A673 (cell line): Measurements from ENCODE around the gene PCDHA6. TPM values are rescaled to one million over a fixed set of nuclear protein-coding genes. Genes with fewer than 3 reads are reported as not detected.
"Not testable (repeated sequence)": the region's sequence is repeated elsewhere in the genome, so short reads cannot be mapped to it uniquely, and the experiment has no call there.

ENCODE experiments used
- BruUV-seq: library from RNA; stranded (reverse); fragments of 400-500 nt; replicated peaks from 2 replicates; lab custom pipeline; 2021; lab: Mats Ljungman, UMichigan
- CTCF ChIA-PET: fragments of 300-600 bp; sonication (Branson Sonifier 250); formaldehyde crosslinking; loops from one replicate; lab custom pipeline; 2022; ENCODE audit warnings: antibody characterized with exemption; lab: Charles Lee
- POLR2A ChIA-PET: fragments of 300-600 bp; sonication (Branson Sonifier 250); formaldehyde crosslinking; loops from one replicate; lab custom pipeline; 2022; ENCODE audit warnings: antibody characterized with exemption; ENCODE audit not compliant: low non-redundant PET; lab: Charles Lee
- DNase-seq: peaks from one replicate; pipeline ENCODE4 v3.0.0-alpha.2; 2015; ENCODE audit warnings: low spot score
- H3K27ac ChIP-seq: fragments of 200-600 bp; sonication (generic); 2 replicates; pipeline ENCODE4 v1.5.1; 2016; ENCODE audit warnings: mixed run types, low read depth, mild to moderate bottlenecking, mixed read lengths, antibody characterized with exemption, low read length; ENCODE audit not compliant: poor library complexity, severe bottlenecking
- H3K27me3 ChIP-seq: fragments of 200-600 bp; sonication (generic); replicated peaks from 2 replicates; pipeline ENCODE4 v1.6.1; 2017; ENCODE audit warnings: mixed run types, low read depth, mild to moderate bottlenecking, mixed read lengths, antibody characterized with exemption, low read length; ENCODE audit not compliant: insufficient read depth, poor library complexity
- H3K36me3 ChIP-seq: fragments of 200-600 bp; sonication (generic); 2 replicates; pipeline ENCODE4 v1.6.1; 2016; ENCODE audit warnings: mixed run types, mild to moderate bottlenecking, mixed read lengths, antibody characterized with exemption, low read length; ENCODE audit not compliant: insufficient read depth, poor library complexity, severe bottlenecking
- H3K4me1 ChIP-seq: fragments of 200-600 bp; sonication (generic); 2 replicates; pipeline ENCODE4 v1.6.1; 2017; ENCODE audit warnings: mixed run types, mild to moderate bottlenecking, mixed read lengths, antibody characterized with exemption, low read length; ENCODE audit not compliant: insufficient read depth, poor library complexity, severe bottlenecking
- H3K4me3 ChIP-seq: fragments of 200-600 bp; sonication (generic); 2 replicates; pipeline ENCODE4 v1.5.1; 2016; ENCODE audit warnings: low read depth, mixed run types, mild to moderate bottlenecking, mixed read lengths, low read length; ENCODE audit not compliant: poor library complexity, severe bottlenecking
- H3K9me3 ChIP-seq: fragments of 200-600 bp; sonication (generic); 2 replicates; pipeline ENCODE4 v1.6.1; 2016; ENCODE audit warnings: mixed run types, low read depth, mild to moderate bottlenecking, mixed read lengths, antibody characterized with exemption, low read length; ENCODE audit not compliant: poor library complexity, severe bottlenecking
- EZH2 ChIP-seq: fragments of 200-600 bp; sonication (generic); IDR thresholded peaks from 2 replicates; pipeline ENCODE4 v1.6.1; 2017; ENCODE audit warnings: borderline replicate concordance, low read depth, mild to moderate bottlenecking, mixed read lengths, antibody characterized with exemption, low read length; ENCODE audit not compliant: poor library complexity, severe bottlenecking
- intact Hi-C: fragments of 100-400 bp; cut with micrococcal nuclease; formaldehyde crosslinking; loops from one replicate; pipeline ENCODE4 v1.10.0; 2022; ENCODE audit not compliant: unreplicated experiment
- total RNA-seq: library from RNA; stranded (reverse); gene quantifications from 2 replicates; pipeline ENCODE4 v1.2.3, GENCODE V29; 2021
- TF ChIP-seq, protein P1 (sequence below): fragments of 300-800, 200-600 bp; sonication (generic); conservative IDR thresholded peaks from 2 replicates; pipeline ENCODE4 v1.5.1; 2017; ENCODE audit warnings: low read depth, mild to moderate bottlenecking, antibody characterized with exemption, low read length, moderate library complexity, mixed read lengths

Gene PCDHA6
- total RNA-seq, 1 experiment from 2014 or later = 12.6 TPM

DNA sequence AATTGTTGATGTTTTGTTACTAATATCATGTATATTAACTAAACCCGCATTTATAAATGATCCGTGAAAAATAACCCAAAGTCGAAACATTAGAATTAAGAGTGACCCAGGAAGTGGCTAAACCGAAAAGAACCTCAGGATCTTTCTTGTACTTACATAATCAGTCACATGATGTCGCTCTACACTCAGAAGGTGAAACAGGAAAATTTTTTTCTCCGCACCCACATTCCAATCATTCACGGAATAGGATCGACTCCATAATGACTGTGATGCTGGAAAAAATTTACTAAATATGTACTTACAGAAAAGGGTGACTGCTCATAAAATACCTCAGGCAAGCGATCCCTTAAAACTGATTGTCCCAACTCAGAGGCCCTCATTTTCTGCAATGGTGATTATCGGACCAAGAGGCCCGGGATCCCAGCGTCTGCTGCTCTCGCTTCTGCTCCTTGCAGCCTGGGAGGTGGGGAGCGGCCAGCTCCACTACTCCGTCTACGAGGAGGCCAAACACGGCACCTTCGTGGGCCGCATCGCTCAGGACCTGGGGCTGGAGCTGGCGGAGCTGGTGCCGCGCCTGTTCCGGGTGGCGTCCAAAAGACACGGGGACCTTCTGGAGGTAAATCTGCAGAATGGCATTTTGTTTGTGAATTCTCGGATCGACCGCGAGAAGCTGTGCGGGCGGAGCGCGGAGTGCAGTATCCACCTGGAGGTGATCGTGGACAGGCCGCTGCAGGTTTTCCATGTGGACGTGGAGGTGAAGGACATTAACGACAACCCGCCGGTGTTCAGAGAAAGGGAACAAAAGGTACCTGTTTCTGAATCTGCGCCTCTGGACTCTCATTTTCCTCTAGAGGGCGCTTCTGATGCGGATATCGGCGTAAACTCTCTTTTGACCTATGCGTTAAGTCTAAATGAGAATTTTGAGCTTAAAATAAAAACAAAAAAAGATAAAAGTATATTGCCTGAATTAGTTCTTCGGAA is 47.6 kb downstream of the PCDHA6 start, which contains the start of gene PCDHA12:
TSS of gene PCDHA12 (plus strand) at position 224 of the 981 bp plus-strand sequence. CDS start at position 389, 165 bp downstream.
- peak within 1 kb of the TSS; percentile 54 for H3K27ac ChIP-seq
- H3K4me1 ChIP-seq = peaks cover 17% of the 10 kb centered on the region
- peak; percentile 81 for DNase-seq
- no peaks in the 10 kb centered on the region for H3K9me3 ChIP-seq
- ChIA-PET CTCF (interaction anchor here (0.6 to 2.1 kb wide), 7 partner anchors 19 to 490 kb away, joined by 3 to 27 read pairs (median 4); partner anchors contain the start of genes PCDHA10, PCDHA5 and PCDHAC1), POLR2A (no interaction called here)
- TF ChIP-seq EZH2 = no peak
- TF ChIP-seq, protein P1, sequence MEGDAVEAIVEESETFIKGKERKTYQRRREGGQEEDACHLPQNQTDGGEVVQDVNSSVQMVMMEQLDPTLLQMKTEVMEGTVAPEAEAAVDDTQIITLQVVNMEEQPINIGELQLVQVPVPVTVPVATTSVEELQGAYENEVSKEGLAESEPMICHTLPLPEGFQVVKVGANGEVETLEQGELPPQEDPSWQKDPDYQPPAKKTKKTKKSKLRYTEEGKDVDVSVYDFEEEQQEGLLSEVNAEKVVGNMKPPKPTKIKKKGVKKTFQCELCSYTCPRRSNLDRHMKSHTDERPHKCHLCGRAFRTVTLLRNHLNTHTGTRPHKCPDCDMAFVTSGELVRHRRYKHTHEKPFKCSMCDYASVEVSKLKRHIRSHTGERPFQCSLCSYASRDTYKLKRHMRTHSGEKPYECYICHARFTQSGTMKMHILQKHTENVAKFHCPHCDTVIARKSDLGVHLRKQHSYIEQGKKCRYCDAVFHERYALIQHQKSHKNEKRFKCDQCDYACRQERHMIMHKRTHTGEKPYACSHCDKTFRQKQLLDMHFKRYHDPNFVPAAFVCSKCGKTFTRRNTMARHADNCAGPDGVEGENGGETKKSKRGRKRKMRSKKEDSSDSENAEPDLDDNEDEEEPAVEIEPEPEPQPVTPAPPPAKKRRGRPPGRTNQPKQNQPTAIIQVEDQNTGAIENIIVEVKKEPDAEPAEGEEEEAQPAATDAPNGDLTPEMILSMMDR = peak; percentile 72
- H3K27me3 ChIP-seq = no peaks in the 10 kb centered on the region
- no peaks in the 10 kb centered on the region for H3K36me3 ChIP-seq
- intact Hi-C loops = loop anchor here (2.0 kb wide), 1 partner anchor 165 kb away; no protein-coding TSS in a partner anchor
- no TSS peak for BruUV-seq
- peak within 1 kb of the TSS; percentile 56 for H3K4me3 ChIP-seq

DNA sequence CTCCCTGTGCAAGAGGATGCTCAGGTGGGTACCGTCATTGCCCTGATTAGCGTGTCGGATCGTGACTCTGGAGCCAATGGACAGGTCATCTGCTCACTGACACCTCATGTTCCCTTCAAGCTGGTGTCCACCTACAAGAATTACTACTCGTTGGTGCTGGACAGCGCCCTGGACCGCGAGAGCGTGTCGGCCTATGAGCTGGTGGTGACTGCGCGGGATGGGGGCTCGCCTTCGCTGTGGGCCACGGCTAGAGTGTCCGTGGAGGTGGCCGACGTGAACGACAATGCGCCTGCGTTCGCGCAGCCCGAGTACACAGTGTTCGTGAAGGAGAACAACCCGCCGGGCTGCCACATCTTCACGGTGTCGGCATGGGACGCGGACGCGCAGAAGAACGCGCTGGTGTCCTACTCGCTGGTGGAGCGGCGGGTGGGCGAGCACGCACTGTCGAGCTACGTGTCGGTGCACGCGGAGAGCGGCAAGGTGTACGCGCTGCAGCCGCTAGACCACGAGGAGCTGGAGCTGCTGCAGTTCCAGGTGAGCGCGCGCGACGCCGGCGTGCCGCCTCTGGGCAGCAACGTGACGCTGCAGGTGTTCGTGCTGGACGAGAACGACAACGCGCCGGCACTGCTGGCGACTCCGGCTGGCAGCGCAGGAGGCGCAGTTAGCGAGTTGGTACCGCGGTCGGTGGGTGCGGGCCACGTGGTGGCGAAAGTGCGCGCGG is 48.9 kb downstream of the PCDHA6 start:
- BruUV-seq, H3K9me3 ChIP-seq, H3K4me3 ChIP-seq, H3K27ac ChIP-seq, H3K36me3 ChIP-seq, POLR2A ChIA-PET, intact Hi-C loops, H3K27me3 ChIP-seq, DNase-seq: not testable (repeated sequence)
- H3K4me1 ChIP-seq = peaks cover 17% of the 10 kb centered on the region
- CTCF ChIA-PET = interaction anchor here (1.4 kb wide), 1 partner anchor 50 kb away, joined by 7 read pairs; the partner anchor contains the start of gene PCDHAC1

DNA sequence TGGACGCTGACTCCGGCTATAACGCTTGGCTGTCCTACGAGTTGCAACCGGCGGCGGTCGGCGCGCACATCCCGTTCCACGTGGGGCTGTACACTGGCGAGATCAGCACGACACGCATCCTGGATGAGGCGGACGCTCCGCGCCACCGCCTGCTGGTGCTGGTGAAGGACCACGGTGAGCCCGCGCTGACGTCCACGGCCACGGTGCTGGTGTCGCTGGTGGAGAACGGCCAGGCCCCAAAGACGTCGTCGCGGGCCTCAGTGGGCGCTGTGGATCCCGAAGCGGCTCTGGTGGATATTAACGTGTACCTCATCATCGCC is 49.5 kb downstream of the PCDHA6 start:
- no TSS peak for BruUV-seq
- H3K4me3 ChIP-seq = no peak overlapping the region

More for the DNA sequence above, 49.5 kb downstream of the PCDHA6 start:
- no peak overlapping the region for H3K27ac ChIP-seq
- H3K9me3 ChIP-seq = no peaks in the 10 kb centered on the region
- ChIA-PET POLR2A (no interaction called here), CTCF (no interaction called here)
- H3K4me1 ChIP-seq = peaks cover 16% of the 10 kb centered on the region
- H3K36me3 ChIP-seq = no peaks in the 10 kb centered on the region
- TF ChIP-seq EZH2 = no peak
- TF ChIP-seq, protein P1 = no peak
- no peaks in the 10 kb centered on the region for H3K27me3 ChIP-seq
- intact Hi-C loops = no loop called here
- no peak for DNase-seq

Other genes with a start within 250 kb of the PCDHA6 start
- gene CD14, start 194.8 kb upstream of the PCDHA6 start, total RNA-seq = 0.41 and 0.48 TPM in 2 replicates
- 24.1 and 26.5 TPM in 2 replicates for gene TMCO6, start 188.5 kb upstream of the PCDHA6 start, total RNA-seq
- gene NDUFA2, start 180.3 kb upstream of the PCDHA6 start, total RNA-seq = 60.0 and 63.4 TPM in 2 replicates
- 116 and 120 TPM in 2 replicates for gene IK, start 180.1 kb upstream of the PCDHA6 start, total RNA-seq
- gene WDR55, start 163.1 kb upstream of the PCDHA6 start, total RNA-seq = 31.1 and 33.2 TPM in 2 replicates
- 2.3 and 3.0 TPM in 2 replicates for gene DND1, start 154.4 kb upstream of the PCDHA6 start, total RNA-seq
- 95.6 and 101 TPM in 2 replicates for gene HARS1, start 136.6 kb upstream of the PCDHA6 start, total RNA-seq
- gene HARS2, start 136.5 kb upstream of the PCDHA6 start, total RNA-seq = 33.0 and 33.7 TPM in 2 replicates
- gene ZMAT2, start 127.5 kb upstream of the PCDHA6 start, total RNA-seq = 64.0 and 68.0 TPM in 2 replicates
- gene PCDHA1, start 41.8 kb upstream of the PCDHA6 start, total RNA-seq = 0.45 and 0.96 TPM in 2 replicates
- gene PCDHA2, start 33.1 kb upstream of the PCDHA6 start, total RNA-seq = 0.06 and 0.15 TPM in 2 replicates
- gene PCDHA3, start 26.9 kb upstream of the PCDHA6 start, total RNA-seq = 2.6 and 3.2 TPM in 2 replicates
- 0.39 and 0.58 TPM in 2 replicates for gene PCDHA4, start 20.9 kb upstream of the PCDHA6 start, total RNA-seq
- 2.1 and 2.2 TPM in 2 replicates for gene PCDHA5, start 6.3 kb upstream of the PCDHA6 start, total RNA-seq
- gene PCDHA7, start 6.3 kb downstream of the PCDHA6 start, total RNA-seq = 2.6 and 3.8 TPM in 2 replicates
- 1.4 and 1.5 TPM in 2 replicates for gene PCDHA8, start 13.2 kb downstream of the PCDHA6 start, total RNA-seq
- 0.33 and 0.37 TPM in 2 replicates for gene PCDHA9, start 20.4 kb downstream of the PCDHA6 start, total RNA-seq
- gene PCDHA10, start 27.9 kb downstream of the PCDHA6 start, total RNA-seq = 11.5 and 11.6 TPM in 2 replicates
- gene PCDHA11, start 41.0 kb downstream of the PCDHA6 start, total RNA-seq = 11.4 and 15.5 TPM in 2 replicates
- 10.5 and 10.7 TPM in 2 replicates for gene PCDHA12, start 47.3 kb downstream of the PCDHA6 start, total RNA-seq
- gene PCDHA13, start 54.2 kb downstream of the PCDHA6 start, total RNA-seq = 5.8 and 6.2 TPM in 2 replicates
- gene PCDHAC1, start 98.3 kb downstream of the PCDHA6 start, total RNA-seq = 7.2 and 8.8 TPM in 2 replicates
- gene PCDHAC2, start 138.5 kb downstream of the PCDHA6 start, total RNA-seq = 6.8 and 7.1 TPM in 2 replicates
- 0.04 and 0.06 TPM in 2 replicates for gene PCDHB1, start 223.4 kb downstream of the PCDHA6 start, total RNA-seq